GM12891 (cell line): ENCODE results near the gene SGSH.
"Not testable (repeated sequence)": the region's sequence is repeated elsewhere in the genome, so short reads cannot be mapped to it uniquely, and the experiment has no call there.

Source experiments
- PAX5 ChIP-seq: IDR thresholded peaks from 2 replicates; pipeline ENCODE4 v1.6.1; 2011; ENCODE audit warnings: low read length, moderate library complexity, mild to moderate bottlenecking; ENCODE audit not compliant: insufficient read depth, severe bottlenecking
- POLR2A ChIP-seq: IDR thresholded peaks from 2 replicates; pipeline ENCODE4 v1.6.1; 2011; ENCODE audit warnings: low read depth, low read length, control low read depth
- POLR2AphosphoS5 ChIP-seq: IDR thresholded peaks from 2 replicates; pipeline ENCODE4 v1.6.1; 2011; ENCODE audit warnings: low read depth, low read length, control low read depth
- SPI1 ChIP-seq: IDR thresholded peaks from 2 replicates; pipeline ENCODE4 v1.6.1; 2011; ENCODE audit warnings: low read depth, low read length, control low read depth
- TAF1 ChIP-seq: IDR thresholded peaks from 2 replicates; pipeline ENCODE4 v1.6.1; 2011; ENCODE audit warnings: low read depth, low read length, control low read depth

- TF ChIP-seq POLR2AphosphoS5, POLR2A, TAF1, SPI1, PAX5: not testable (repeated sequence)
Measured at GRCh38 chr17:80244448-80244847, 24.3 kb upstream of the SGSH start.
